A549 (cell line): Measurements from ENCODE around the gene SAP25. TPM values are rescaled to one million over a fixed set of nuclear protein-coding genes. Genes with fewer than 3 reads are reported as not detected.

Experiments used
- ATAC-seq, 2 experiments: fragments of 200-7000 bp in 1 of 2; fragments of >200 bp in 1 of 2; cut with Nextera tagmentation in 1 of 2; cut with Tn5 transposase in 1 of 2; 3 replicates each; pipeline versions ENCODE4 v1.8.0 to v1.9.1; 2018 to 2020; ENCODE audit warnings: mild to moderate bottlenecking in 1 of 2, moderate library complexity in 1 of 2
- CTCF ChIA-PET: fragments of 300-600 bp; sonication (Branson Sonifier 250); formaldehyde crosslinking; extraction: SDS; loops from one replicate; lab custom pipeline; 2021; ENCODE audit warnings: antibody characterized with exemption, inconsistent platforms; lab: Yijun Ruan, JAX
- POLR2A ChIA-PET: fragments of 350-600 bp; formaldehyde crosslinking; extraction: SDS; loops from one replicate; lab custom pipeline; 2021; ENCODE audit warnings: antibody characterized with exemption, inconsistent platforms; lab: Yijun Ruan, JAX
- DNase-seq, 2 experiments: peaks; one replicate each; pipeline versions ENCODE4 v3.0.0 to v3.0.0-alpha.2; 2011 to 2016; ENCODE audit warnings: low read depth in 1 of 2, low spot score in 1 of 2
- FAIRE-seq: peaks from 2 replicates; lab custom pipeline; 2011; peaks lifted over from hg19 to GRCh38; lab: Jason Lieb, UNC
- H3K27ac ChIP-seq, 2 experiments: fragments of >200 bp; sonication (Bioruptor Twin); formaldehyde crosslinking; 3 replicates each; pipeline ENCODE4 v1.5.1; 2016 to 2017
- H3K4me1 ChIP-seq: fragments of >200 bp; sonication (Bioruptor Twin); formaldehyde crosslinking; 3 replicates; pipeline ENCODE4 v1.6.1; 2016
- H3K4me2 ChIP-seq: fragments of >200 bp; sonication (Bioruptor Twin); formaldehyde crosslinking; 3 replicates; pipeline ENCODE4 v1.6.1; 2016
- H3K4me3 ChIP-seq: fragments of >200 bp; sonication (Bioruptor Twin); formaldehyde crosslinking; 3 replicates; pipeline ENCODE4 v1.5.1; 2016
- H3K9me3 ChIP-seq: fragments of >200 bp; sonication (Bioruptor Twin); formaldehyde crosslinking; 3 replicates; pipeline ENCODE4 v1.6.1; 2016
- ATOH8 ChIP-seq: fragments of 250-450 bp; sonication (Bioruptor Pico); IDR thresholded peaks from 2 replicates; pipeline ENCODE4 v1.5.0; 2020; ENCODE audit warnings: low read depth, mild to moderate bottlenecking, moderate library complexity
- CEBPB ChIP-seq, 2 experiments: fragments of >200 bp in 1 of 2; sonication (Bioruptor Twin) in 1 of 2; formaldehyde crosslinking in 1 of 2; IDR thresholded peaks; 2 replicates each; pipeline ENCODE4 v1.6.1; 2012 to 2016
- CTCF ChIP-seq: fragments of >200 bp; sonication (Bioruptor Twin); formaldehyde crosslinking; IDR thresholded peaks from 3 replicates; pipeline ENCODE4 v1.5.1; 2016
- E2F6 ChIP-seq: IDR thresholded peaks from 2 replicates; pipeline ENCODE4 v1.6.1; 2012; ENCODE audit warnings: low read depth, borderline replicate concordance
- EP300 ChIP-seq, 2 experiments: fragments of >200 bp; sonication (Bioruptor Twin); formaldehyde crosslinking; IDR thresholded peaks; 2 replicates in 1 of 2; 3 replicates in 1 of 2; pipeline ENCODE4 v1.6.1; 2016 to 2017
- ESRRA ChIP-seq: fragments of 150-350 bp; IDR thresholded peaks from 2 replicates; pipeline ENCODE4 v1.6.1; 2014; ENCODE audit warnings: mild to moderate bottlenecking, low read length, borderline replicate concordance
- FOSB ChIP-seq: fragments of 250-450 bp; sonication (Bioruptor Pico); IDR thresholded peaks from 2 replicates; pipeline ENCODE4 v1.5.0; 2020; ENCODE audit warnings: mild to moderate bottlenecking, moderate library complexity
- FOSL2 ChIP-seq, 2 experiments: fragments of 450-650 bp in 1 of 2; fragments of >200 bp in 1 of 2; sonication (Bioruptor Twin) in 1 of 2; formaldehyde crosslinking; IDR thresholded peaks; 2 replicates each; pipeline versions ENCODE4 v1.5.0 to v1.6.1; 2016 to 2020; ENCODE audit warnings: mild to moderate bottlenecking in 1 of 2, moderate library complexity in 1 of 2
- FOXS1 ChIP-seq: fragments of 250-450 bp; sonication (Bioruptor Pico); IDR thresholded peaks from 2 replicates; pipeline ENCODE4 v1.5.0; 2020; ENCODE audit warnings: mild to moderate bottlenecking, moderate library complexity
- HES2 ChIP-seq: fragments of >200 bp; sonication (Bioruptor Twin); formaldehyde crosslinking; IDR thresholded peaks from 2 replicates; pipeline ENCODE4 v1.6.1; 2016
- HEYL ChIP-seq: fragments of 250-450 bp; sonication (Bioruptor Pico); IDR thresholded peaks from 2 replicates; pipeline ENCODE4 v1.8.0; 2021; ENCODE audit warnings: mild to moderate bottlenecking, moderate library complexity
- JUN ChIP-seq, 2 experiments: fragments of >200 bp; sonication (Bioruptor Twin); formaldehyde crosslinking; IDR thresholded peaks; 2 replicates in 1 of 2; 3 replicates in 1 of 2; pipeline ENCODE4 v1.6.1; 2016 to 2017
- JUNB ChIP-seq: fragments of >200 bp; sonication (Bioruptor Twin); formaldehyde crosslinking; IDR thresholded peaks from 2 replicates; pipeline ENCODE4 v1.6.1; 2016
- MAFK ChIP-seq: fragments of 450-650 bp; IDR thresholded peaks from 2 replicates; pipeline ENCODE4 v1.6.1; 2014; ENCODE audit not compliant: partially characterized antibody
- MAX ChIP-seq: IDR thresholded peaks from 2 replicates; pipeline ENCODE4 v1.6.1; 2012
- MYC ChIP-seq: IDR thresholded peaks from 2 replicates; pipeline ENCODE4 v1.6.1; 2012; ENCODE audit warnings: mild to moderate bottlenecking, inconsistent platforms, low read length, improper control_type of control experiment, borderline replicate concordance
- NR3C1 ChIP-seq: fragments of >200 bp; sonication (Bioruptor Twin); formaldehyde crosslinking; IDR thresholded peaks from 3 replicates; pipeline ENCODE4 v1.6.1; 2017
- POLR2AphosphoS2 ChIP-seq: conservative IDR thresholded peaks from 2 replicates; pipeline ENCODE4 v1.6.1; 2012; ENCODE audit warnings: low read length, improper control_type of control experiment, inconsistent platforms
- RAD21 ChIP-seq, 2 experiments: fragments of >200 bp in 1 of 2; sonication (Bioruptor Twin) in 1 of 2; formaldehyde crosslinking in 1 of 2; IDR thresholded peaks in 1 of 2; conservative IDR thresholded peaks in 1 of 2; 2 replicates in 1 of 2; 3 replicates in 1 of 2; pipeline ENCODE4 v1.6.1; 2012 to 2018; ENCODE audit warnings: inconsistent platforms in 1 of 2
- RARB ChIP-seq: fragments of 250-450 bp; sonication (Bioruptor Pico); IDR thresholded peaks from 2 replicates; pipeline ENCODE4 v1.8.0; 2021; ENCODE audit warnings: mild to moderate bottlenecking, moderate library complexity
- RCOR1 ChIP-seq: fragments of 150-350 bp; IDR thresholded peaks from 2 replicates; pipeline ENCODE4 v1.6.1; 2014; ENCODE audit warnings: antibody characterized with exemption, low read length, low read depth
- RFX5 ChIP-seq: fragments of 450-650 bp; IDR thresholded peaks from 2 replicates; pipeline ENCODE4 v1.7.1; 2014; ENCODE audit warnings: antibody characterized with exemption, mild to moderate bottlenecking, moderate library complexity
- RNF2 ChIP-seq: fragments of 200-600 bp; sonication (generic); IDR thresholded peaks from 2 replicates; pipeline ENCODE4 v1.6.1; 2016; ENCODE audit warnings: low read depth, mild to moderate bottlenecking, antibody characterized with exemption, moderate library complexity, borderline replicate concordance
- SMC3 ChIP-seq: fragments of >200 bp; sonication (Bioruptor Twin); formaldehyde crosslinking; IDR thresholded peaks from 3 replicates; pipeline ENCODE4 v1.6.1; 2018; ENCODE audit warnings: inconsistent platforms
- SREBF2 ChIP-seq: fragments of 450-650 bp; IDR thresholded peaks from 2 replicates; pipeline ENCODE4 v1.6.1; 2014; ENCODE audit warnings: mild to moderate bottlenecking, moderate library complexity
- TP53 ChIP-seq: fragments of 250-450 bp; sonication (Bioruptor Pico); IDR thresholded peaks from 2 replicates; pipeline ENCODE4 v1.5.0; 2021; ENCODE audit warnings: mild to moderate bottlenecking, moderate library complexity
- USF2 ChIP-seq: fragments of 450-650 bp; IDR thresholded peaks from 2 replicates; pipeline ENCODE4 v1.6.1; 2014; ENCODE audit warnings: antibody characterized with exemption
- ZFP36 ChIP-seq: fragments of 450-650 bp; IDR thresholded peaks from 2 replicates; pipeline ENCODE4 v1.6.1; 2014; ENCODE audit warnings: borderline replicate concordance; ENCODE audit not compliant: partially characterized antibody
- ZNF302 ChIP-seq: fragments of 250-450 bp; sonication (Bioruptor Pico); IDR thresholded peaks from 2 replicates; pipeline ENCODE4 v1.9.0; 2021; ENCODE audit warnings: inconsistent platforms, mild to moderate bottlenecking, moderate library complexity
- WGBS: methylation state at CpG from one replicate; pipeline ENCODE4 v1.1.6; 2017; ENCODE audit errors: missing lambda C conversion rate; 5-methylcytosine and 5-hydroxymethylcytosine counted together
- polyA plus RNA-seq, 4 experiments: library from polyadenylated mRNA; depleted of rRNA in 3 of 4; stranded (reverse); fragments of >200 nt; fragmentation: RNase III in 1 of 4; extraction: RNeasy Plus Mini Kit Qiagen cat#74134 plus additional on column Dnase treatment in 1 of 4; gene quantifications; 2 replicates in 3 of 4; 3 replicates in 1 of 4; pipeline ENCODE4 v1.2.3, GENCODE V29; 2011 to 2017

Gene SAP25
- polyA plus RNA-seq, 2 of the 4 experiments (the other 2 are of a cell fraction) = 0.37 TPM; not detected in 1

- peaks cover 72% of the 10 kb centered on the region for H3K4me1 ChIP-seq
- ChIA-PET CTCF (interaction anchor here (0.8 to 19.2 kb wide), 11 partner anchors 14 to 84 kb away, joined by 3 to 316 read pairs (median 5); partner anchors contain the start of genes FBXO24, LRCH4 and NYAP1), POLR2A (interaction anchor here (0.6 to 1.6 kb wide), 7 partner anchors 13 to 329 kb away, joined by 3 to 8 read pairs (median 4); partner anchors contain the start of genes FBXO24, LRCH4, NYAP1 and SRRT)
- H3K4me3 ChIP-seq = peak overlapping the region; percentile 28
- TF ChIP-seq MAFK (no peak), ZFP36 (no peak), TP53 (no peak), HEYL (CRISPR knock-in tag) (no peak), ESRRA (no peak), ZNF302 (CRISPR knock-in tag) (peak; percentile 45; the same call in 1 of the 2 replicates), RAD21 (conservative IDR thresholded peaks at IDR 0.05 in 1 of 2, IDR thresholded peaks at IDR 0.05 in 1 of 2) (no peak), FOXS1 (CRISPR knock-in tag) (0 out of 2 replicates have a peak, but pooled peaks have one; percentile 15), NR3C1 (no peak), POLR2AphosphoS2 (no peak)
- FAIRE-seq (no peak), ATAC-seq (peak; percentile 78 to 82), DNase-seq (peak; percentile 63 to 84)
- WGBS = 24% methylated on average over 8 of the region's 10 CpGs
- H3K4me2 ChIP-seq = peak overlapping the region; percentile 98
- H3K27ac ChIP-seq = peak overlapping the region; percentile 94 to 100
- no peaks in the 10 kb centered on the region for H3K9me3 ChIP-seq
These were observed 27.4 kb downstream of the SAP25 start for GRCh38 chr7:100546129-100546925.

GRCh38 chr7:100545360-100546128 is 28.2 kb downstream of the SAP25 start:
- no peak for FAIRE-seq
- H3K4me2 ChIP-seq = peak overlapping the region; percentile 98
- CTCF ChIA-PET = interaction anchor here (0.6 to 19.2 kb wide), 13 partner anchors 8 to 76 kb away, joined by 3 to 316 read pairs (median 4); partner anchors contain the start of genes FBXO24, LRCH4 and NYAP1
- peak; percentile 93 to 94 for ATAC-seq
- peaks cover 77% of the 10 kb centered on the region for H3K4me1 ChIP-seq
- 8% methylated on average over 3 of the region's 3 CpGs for WGBS
- POLR2A ChIA-PET = interaction anchor here (0.6 to 1.6 kb wide), 8 partner anchors 14 to 117 kb away, joined by 3 to 8 read pairs (median 4); partner anchors contain the start of genes FBXO24, LRCH4, MOSPD3 and NYAP1
- no peaks in the 10 kb centered on the region for H3K9me3 ChIP-seq
- DNase-seq = peak; percentile 91 to 93
- H3K4me3 ChIP-seq = peak overlapping the region; percentile 30; the same call in 1 of the 3 replicates
- H3K27ac ChIP-seq = peak overlapping the region; percentile 94 to 100
- TF ChIP-seq FOSB (CRISPR knock-in tag) (no peak), SREBF2 (no peak), EP300 (IDR thresholded peaks at IDR 0.05) (peak in 1 of 2 experiments; percentile 53; a peak in 1 of 5 replicates), MAX (peak; percentile 94), RFX5 (no peak), MAFK (no peak), JUNB (peak; percentile 86), RCOR1 (no peak), MYC (peak; percentile 76), RNF2 (no peak), CEBPB (IDR thresholded peaks at IDR 0.05) (peak in 1 of 2 experiments; percentile 53; a peak in 2 of 4 replicates), JUN (IDR thresholded peaks at IDR 0.05) (peak; percentile 84 to 87), SMC3 (peak; percentile 32; the same call in 1 of the 3 replicates), HES2 (no peak), ATOH8 (no peak), CTCF (peak; percentile 15; the same call in 1 of the 3 replicates), RAD21 (conservative IDR thresholded peaks at IDR 0.05 in 1 of 2, IDR thresholded peaks at IDR 0.05 in 1 of 2) (peak in 1 of 2 experiments; percentile 32; a peak in 2 of 5 replicates), POLR2AphosphoS2 (no peak), USF2 (0 out of 2 replicates have a peak, but pooled peaks have one; percentile 33), RARB (no peak), FOSL2 (IDR thresholded peaks at IDR 0.05) (peak; percentile 87), FOSL2 (CRISPR knock-in tag; IDR thresholded peaks at IDR 0.05) (peak; percentile 94), E2F6 (no peak)
